Measurements from ENCODE around the gene SPATA25.

The SPATA25 gene

DNA sequence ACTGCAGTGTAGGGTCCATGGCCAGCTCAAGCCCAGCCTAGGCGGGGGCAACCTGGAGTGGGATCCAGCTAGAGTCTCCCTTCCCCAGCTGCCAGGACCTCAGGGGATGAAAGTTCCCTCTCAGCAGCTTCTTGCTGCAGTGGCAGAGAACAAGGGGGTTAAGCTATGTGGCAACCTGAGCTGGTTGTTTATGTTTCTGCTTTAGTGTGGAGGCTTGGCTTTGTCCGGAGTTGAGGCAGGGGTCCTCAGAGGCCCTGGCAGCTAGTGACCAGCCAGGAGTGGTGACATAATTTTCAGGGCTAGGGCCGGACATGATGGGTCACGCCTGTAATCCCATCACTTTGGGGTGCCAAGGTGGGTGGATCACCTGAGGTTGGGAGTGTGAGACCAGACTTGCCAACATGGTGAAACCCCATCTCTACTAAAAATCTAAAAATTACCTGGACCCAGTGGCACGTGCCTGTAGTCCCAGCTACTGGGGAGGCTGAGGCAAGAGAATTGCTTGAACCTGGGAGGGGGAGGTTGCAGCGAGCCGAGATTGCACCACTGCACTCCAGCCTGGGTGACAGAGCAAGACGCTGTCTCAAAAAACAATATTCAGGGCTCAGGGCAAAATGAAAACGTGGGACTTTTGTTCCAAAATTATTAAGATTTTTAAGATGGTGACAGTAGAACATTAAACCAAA lies 38.5 kb upstream of the SPATA25 start:
- H3K4me1 ChIP-seq (ENCODE audit: low read length), result no peaks in the 10 kb centered on the region
- H3K4me2 ChIP-seq (ENCODE audit: low read length), result no peak overlapping the region
- no peak overlapping the region for H3K9ac ChIP-seq (ENCODE audit: low read length)

DNA sequence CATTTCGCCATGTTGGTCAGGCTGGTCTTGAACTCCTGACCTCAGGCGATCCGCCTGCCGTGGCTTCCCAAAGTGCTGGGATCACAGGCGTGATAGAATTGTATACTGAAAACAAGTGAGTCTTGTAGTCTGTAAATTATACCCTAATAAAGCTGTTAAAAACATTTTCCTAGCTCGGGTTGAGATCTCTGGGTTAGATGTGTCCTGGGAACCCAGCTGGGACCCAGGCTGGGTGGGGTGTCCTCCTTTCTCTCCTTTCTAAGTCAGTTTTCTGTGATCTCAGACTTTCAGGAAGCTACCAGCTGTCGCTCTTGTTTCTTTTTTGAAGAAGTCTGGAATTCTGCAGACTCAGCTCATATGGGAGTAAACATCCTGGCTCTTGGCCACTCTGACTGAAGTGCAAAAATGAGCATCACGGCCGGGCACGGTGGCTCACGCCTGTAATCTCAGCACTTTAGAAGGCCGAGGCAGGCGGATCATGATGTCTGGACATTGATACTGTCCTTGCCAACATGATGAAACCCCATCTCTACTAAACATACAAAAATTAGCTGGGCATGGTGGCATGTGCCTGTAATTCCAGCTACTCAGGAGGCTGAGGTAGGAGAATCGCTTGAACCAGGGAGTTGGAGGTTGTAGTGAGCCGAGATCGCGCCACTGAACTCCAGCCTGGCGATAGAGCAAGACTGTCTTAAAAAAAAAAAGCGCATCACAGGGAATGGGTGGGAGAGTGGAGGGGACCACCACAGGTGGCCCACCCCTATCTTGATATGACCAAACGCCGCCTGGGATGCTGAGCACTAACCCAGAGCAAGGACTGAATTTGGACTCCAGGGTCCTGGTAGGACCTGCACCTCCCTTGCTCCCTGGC lies 37.2 kb upstream of the SPATA25 start:
- H3K27me3 ChIP-seq (ENCODE audit: low read depth, low read length), result peaks cover 12% of the 10 kb centered on the region; the same call in 1 of the 2 replicates
- no peak overlapping the region for H2AFZ ChIP-seq (ENCODE audit: low read depth, low read length)
- no peak overlapping the region for H3K9ac ChIP-seq (ENCODE audit: low read length)
- H3K4me3 ChIP-seq (ENCODE audit: low read length), result no peak overlapping the region
- H3K4me1 ChIP-seq (ENCODE audit: low read length), result no peaks in the 10 kb centered on the region
- H3K9me3 ChIP-seq (ENCODE audit: insufficient read depth, low read length), result no peaks in the 10 kb centered on the region
- no peaks in the 10 kb centered on the region for H3K36me3 ChIP-seq (replicated peaks; ENCODE audit: low read depth, low read length)
- no peaks in the 10 kb centered on the region for H3K79me2 ChIP-seq (ENCODE audit: low read length)
- no peaks in the 10 kb centered on the region for H4K20me1 ChIP-seq (ENCODE audit: insufficient read depth, low read length)
- H3K27ac ChIP-seq (ENCODE audit: low read length), result no peak overlapping the region
- no peak overlapping the region for H3K4me2 ChIP-seq (ENCODE audit: low read length)
- TF ChIP-seq, protein P1, sequence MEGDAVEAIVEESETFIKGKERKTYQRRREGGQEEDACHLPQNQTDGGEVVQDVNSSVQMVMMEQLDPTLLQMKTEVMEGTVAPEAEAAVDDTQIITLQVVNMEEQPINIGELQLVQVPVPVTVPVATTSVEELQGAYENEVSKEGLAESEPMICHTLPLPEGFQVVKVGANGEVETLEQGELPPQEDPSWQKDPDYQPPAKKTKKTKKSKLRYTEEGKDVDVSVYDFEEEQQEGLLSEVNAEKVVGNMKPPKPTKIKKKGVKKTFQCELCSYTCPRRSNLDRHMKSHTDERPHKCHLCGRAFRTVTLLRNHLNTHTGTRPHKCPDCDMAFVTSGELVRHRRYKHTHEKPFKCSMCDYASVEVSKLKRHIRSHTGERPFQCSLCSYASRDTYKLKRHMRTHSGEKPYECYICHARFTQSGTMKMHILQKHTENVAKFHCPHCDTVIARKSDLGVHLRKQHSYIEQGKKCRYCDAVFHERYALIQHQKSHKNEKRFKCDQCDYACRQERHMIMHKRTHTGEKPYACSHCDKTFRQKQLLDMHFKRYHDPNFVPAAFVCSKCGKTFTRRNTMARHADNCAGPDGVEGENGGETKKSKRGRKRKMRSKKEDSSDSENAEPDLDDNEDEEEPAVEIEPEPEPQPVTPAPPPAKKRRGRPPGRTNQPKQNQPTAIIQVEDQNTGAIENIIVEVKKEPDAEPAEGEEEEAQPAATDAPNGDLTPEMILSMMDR (IDR thresholded peaks at IDR 0.05; ENCODE audit: low read depth, low read length), result no peak
- TF ChIP-seq EZH2phosphoT487 (IDR thresholded peaks at IDR 0.05; ENCODE audit: low read depth), result no peak

More for the DNA sequence above, 38.5 kb upstream of the SPATA25 start:
- TF ChIP-seq EZH2phosphoT487 (IDR thresholded peaks at IDR 0.05; ENCODE audit: low read depth), result no peak
- TF ChIP-seq, protein P1 (IDR thresholded peaks at IDR 0.05; ENCODE audit: low read depth, low read length), result no peak
- Histone ChIP-seq H3K36me3 (replicated peaks; ENCODE audit: low read depth, low read length) (no peaks in the 10 kb centered on the region), H3K9me3 (ENCODE audit: insufficient read depth, low read length) (no peaks in the 10 kb centered on the region), H4K20me1 (ENCODE audit: insufficient read depth, low read length) (no peaks in the 10 kb centered on the region), H3K4me3 (ENCODE audit: low read length) (no peak overlapping the region), H3K27me3 (ENCODE audit: low read depth, low read length) (peaks cover 6% of the 10 kb centered on the region; the same call in 1 of the 2 replicates), H3K79me2 (ENCODE audit: low read length) (no peaks in the 10 kb centered on the region), H2AFZ (ENCODE audit: low read depth, low read length) (no peak overlapping the region), H3K27ac (ENCODE audit: low read length) (no peak overlapping the region)

DNA sequence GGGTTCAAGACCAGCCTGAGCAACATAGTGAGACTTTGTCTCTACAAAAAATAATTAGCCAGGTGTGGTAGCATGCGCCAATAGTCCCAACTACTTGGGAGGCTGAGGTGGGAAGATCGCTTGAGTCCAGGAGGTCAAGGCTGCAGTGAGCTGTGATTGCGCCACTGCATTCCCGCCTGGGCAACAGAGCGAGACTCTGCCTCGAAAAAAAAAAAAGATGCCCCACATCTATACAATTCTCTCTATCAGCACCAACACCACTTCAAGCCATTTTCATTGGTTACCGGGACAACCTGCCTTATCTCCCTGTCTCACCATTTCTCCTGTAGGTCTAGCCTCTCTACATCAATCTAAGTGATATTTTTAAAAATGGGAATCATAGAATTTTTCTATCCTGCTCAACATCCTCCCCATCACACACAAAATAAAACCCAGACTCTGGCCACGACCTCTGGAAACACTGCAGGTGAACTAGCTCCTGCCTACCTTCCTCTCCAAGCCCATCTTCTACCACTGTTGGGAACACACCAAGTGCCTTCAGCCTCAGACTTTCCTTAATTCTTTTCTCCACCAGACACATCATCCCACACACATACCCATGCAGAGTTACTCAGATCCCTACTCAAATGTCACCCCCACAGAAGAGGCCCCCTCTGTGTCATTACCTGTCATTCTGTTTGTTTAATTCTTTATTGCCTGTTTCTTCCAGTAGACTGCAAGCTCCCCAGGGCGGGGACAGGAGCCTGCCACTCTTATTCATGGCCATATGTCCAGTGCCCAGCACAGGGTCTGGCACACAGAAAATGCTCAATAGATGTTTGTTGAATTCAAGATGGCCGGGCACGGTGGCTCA lies 34.1 kb upstream of the SPATA25 start:
- H3K27ac ChIP-seq (ENCODE audit: low read length), result no peak overlapping the region

More for the DNA sequence above, 34.1 kb upstream of the SPATA25 start:
- peaks cover 8% of the 10 kb centered on the region; the same call in 1 of the 2 replicates for H3K27me3 ChIP-seq (ENCODE audit: low read depth, low read length)
- H3K4me2 ChIP-seq (ENCODE audit: low read length), result no peak overlapping the region
- TF ChIP-seq, protein P1 (IDR thresholded peaks at IDR 0.05; ENCODE audit: low read depth, low read length), result no peak
- TF ChIP-seq EZH2phosphoT487 (IDR thresholded peaks at IDR 0.05; ENCODE audit: low read depth), result no peak
- no peaks in the 10 kb centered on the region for H3K4me1 ChIP-seq (ENCODE audit: low read length)
- H3K79me2 ChIP-seq (ENCODE audit: low read length), result no peaks in the 10 kb centered on the region
- no peak overlapping the region for H3K9ac ChIP-seq (ENCODE audit: low read length)
- H3K9me3 ChIP-seq (ENCODE audit: insufficient read depth, low read length), result no peaks in the 10 kb centered on the region
- H3K4me3 ChIP-seq (ENCODE audit: low read length), result no peak overlapping the region
- H2AFZ ChIP-seq (ENCODE audit: low read depth, low read length), result no peak overlapping the region
- H4K20me1 ChIP-seq (ENCODE audit: insufficient read depth, low read length), result no peaks in the 10 kb centered on the region
- H3K36me3 ChIP-seq (replicated peaks; ENCODE audit: low read depth, low read length), result no peaks in the 10 kb centered on the region

All from OCI-LY3 (cell line).